ENCODE measurements around the gene SPTB.
A peak's percentile ranks its signal among the peaks of the same experiment; 100 is the strongest.

Gene SPTB

GRCh38 chr14:64880221-64881121 lies 764 bp upstream of the SPTB start:
- no peak for DNase-seq

- no peak for DNase-seq
Observed at GRCh38 chr14:64878837-64879634, 671 bp downstream of the SPTB start.

GRCh38 chr14:64877846-64878245 lies 1.9 kb downstream of the SPTB start:
- DNase-seq = no peak

- DNase-seq = no peak
Observed at GRCh38 chr14:64875350-64875749, 4.4 kb downstream of the SPTB start.

- DNase-seq = no peak
Observed at GRCh38 chr14:64873506-64874219, 6.0 kb downstream of the SPTB start.

GRCh38 chr14:64871344-64871743 lies 8.4 kb downstream of the SPTB start:
- no peak for DNase-seq

- DNase-seq = peak in 1 of 2 donors; percentile 34
Observed at GRCh38 chr14:64870160-64870559, 9.5 kb downstream of the SPTB start.

GRCh38 chr14:64868841-64869240 lies 10.9 kb downstream of the SPTB start:
- DNase-seq = no peak

GRCh38 chr14:64868379-64868778 lies 11.3 kb downstream of the SPTB start:
- no peak for DNase-seq

GRCh38 chr14:64867182-64867581 lies 12.5 kb downstream of the SPTB start:
- DNase-seq = no peak

GRCh38 chr14:64865992-64866391 lies 13.7 kb downstream of the SPTB start:
- DNase-seq = no peak

GRCh38 chr14:64865109-64865508 lies 14.6 kb downstream of the SPTB start:
- no peak for DNase-seq

GRCh38 chr14:64864258-64864657 lies 15.4 kb downstream of the SPTB start:
- DNase-seq = no peak

GRCh38 chr14:64861916-64862315 lies 17.8 kb downstream of the SPTB start:
- no peak for DNase-seq

- no peak for DNase-seq
Observed at GRCh38 chr14:64860039-64860438, 19.7 kb downstream of the SPTB start.

GRCh38 chr14:64857979-64858744 lies 21.5 kb downstream of the SPTB start:
- DNase-seq = no peak

GRCh38 chr14:64856529-64857445 lies 22.9 kb downstream of the SPTB start:
- DNase-seq = no peak

- DNase-seq = no peak
Observed at GRCh38 chr14:64855721-64856528, 23.8 kb downstream of the SPTB start.

- no peak for DNase-seq
Observed at GRCh38 chr14:64850369-64851137, 29.2 kb downstream of the SPTB start.

GRCh38 chr14:64849940-64850339 lies 29.8 kb downstream of the SPTB start:
- no peak for DNase-seq
